CD4-positive, alpha-beta memory T cell (primary cell): ENCODE results near the gene SNTG2. TPM values are rescaled to one million over a fixed set of nuclear protein-coding genes. Genes with fewer than 3 reads are reported as not detected.

ENCODE experiments used
- CTCF ChIA-PET: fragments of 350-600 bp; sonication (Branson Sonifier 250); formaldehyde crosslinking; loops from one replicate; lab custom pipeline; 2021; ENCODE audit warnings: inconsistent platforms; ENCODE audit not compliant: partially characterized antibody; lab: Charles Lee
- POLR2A ChIA-PET: fragments of 350-600 bp; sonication (Branson Sonifier 250); formaldehyde crosslinking; loops from one replicate; lab custom pipeline; 2021; ENCODE audit not compliant: partially characterized antibody; lab: Charles Lee
- DNase-seq, 5 donors: peaks; one replicate each; pipeline versions ENCODE4 v3.0.0 to v3.0.0-alpha.2; 2020 to 2022; ENCODE audit warnings: mixed read lengths in 1 of 5
- H3K27ac ChIP-seq: one replicate; pipeline ENCODE4 v1.7.0; 2013; ENCODE audit warnings: low read depth, low read length
- H3K27me3 ChIP-seq: 2 replicates; pipeline ENCODE4 v1.7.0; 2013; ENCODE audit warnings: mild to moderate bottlenecking, low read length, moderate library complexity; ENCODE audit not compliant: insufficient read depth
- H3K36me3 ChIP-seq: 2 replicates; pipeline ENCODE4 v1.7.0; 2013; ENCODE audit warnings: mild to moderate bottlenecking, low read length, moderate library complexity; ENCODE audit not compliant: insufficient read depth
- H3K4me1 ChIP-seq: 2 replicates; pipeline ENCODE4 v1.7.0; 2013; ENCODE audit warnings: mild to moderate bottlenecking, low read length, moderate library complexity; ENCODE audit not compliant: insufficient read depth
- H3K4me3 ChIP-seq, 2 donors: one replicate each; pipeline ENCODE4 v1.7.0; 2013; ENCODE audit warnings: low read length in 2 of 2, mild to moderate bottlenecking in 1 of 2
- H3K9me3 ChIP-seq, 2 donors: one replicate each; pipeline ENCODE4 v1.7.0; 2013; ENCODE audit warnings: low read length in 2 of 2, control low read depth in 1 of 2; ENCODE audit not compliant: control insufficient read depth in 1 of 2
- H3K27ac Mint-ChIP-seq, 7 donors: one replicate each; pipeline ENCODE4 v1.8.0; 2020 to 2021; ENCODE audit warnings: mixed read lengths in 7 of 7, mild to moderate bottlenecking in 6 of 7, inconsistent platforms in 3 of 7, moderate library complexity in 3 of 7
- H3K27me3 Mint-ChIP-seq, 2 donors: one replicate each; pipeline ENCODE4 v1.8.0; 2020 to 2021; ENCODE audit warnings: mixed read lengths in 2 of 2
- H3K36me3 Mint-ChIP-seq, 2 donors: one replicate each; pipeline ENCODE4 v1.8.0; 2020 to 2021; ENCODE audit warnings: mixed read lengths in 2 of 2, inconsistent platforms in 1 of 2, mild to moderate bottlenecking in 1 of 2
- H3K4me1 Mint-ChIP-seq, 4 donors: one replicate each; pipeline ENCODE4 v1.8.0; 2020 to 2021; ENCODE audit warnings: mixed read lengths in 4 of 4, mild to moderate bottlenecking in 1 of 4
- H3K4me3 Mint-ChIP-seq, 8 donors: one replicate each; pipeline ENCODE4 v1.8.0; 2020 to 2021; ENCODE audit warnings: mixed read lengths in 8 of 8, mild to moderate bottlenecking in 7 of 8, moderate library complexity in 6 of 8, inconsistent platforms in 3 of 8
- H3K9me3 Mint-ChIP-seq, 8 donors: one replicate each; pipeline ENCODE4 v1.8.0; 2020 to 2021; ENCODE audit warnings: mixed read lengths in 8 of 8, mild to moderate bottlenecking in 5 of 8, inconsistent platforms in 3 of 8, moderate library complexity in 1 of 8
- intact Hi-C: fragments of 100-400 bp; cut with micrococcal nuclease; formaldehyde crosslinking; loops from one replicate; pipeline ENCODE4 v1.15.1; 2023
- polyA plus RNA-seq, 2 donors: library from polyadenylated mRNA; unstranded; fragments of 300-500 nt; fragmentation: Illumina TruSeq; gene quantifications; one replicate each; pipeline ENCODE4 v1.2.3, GENCODE V29; 2021
- total RNA-seq, 2 experiments: library from RNA; stranded (reverse); gene quantifications; one replicate each; pipeline ENCODE4 v1.2.3, GENCODE V29; 2021

Gene SNTG2
- total and polyA plus RNA-seq, 4 experiments from 2014 or later: 0.55 to 1.3 (median 0.96) TPM; not detected in 1

DNA sequence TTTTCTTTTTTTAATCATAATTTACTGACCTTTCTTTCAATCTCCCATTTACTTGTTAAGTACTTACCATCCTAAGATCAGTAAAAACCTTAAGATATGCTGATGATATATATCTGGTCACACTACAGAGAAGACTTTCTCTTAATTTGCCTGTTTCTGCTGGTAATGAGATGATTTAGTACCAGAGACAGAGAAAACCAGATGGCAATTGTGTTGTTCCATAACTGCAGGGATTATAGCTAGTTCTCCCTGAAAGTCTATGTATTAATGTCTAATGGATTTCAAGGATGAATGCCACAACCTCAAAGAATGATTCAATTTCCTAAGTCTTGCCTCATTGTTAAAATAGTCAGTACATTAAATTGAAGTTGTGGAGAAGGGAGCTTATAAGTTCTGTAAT, 40.3 kb downstream of the SNTG2 start:
- Mint-ChIP-seq H3K36me3 (no peaks in the 10 kb centered on the region), H3K9me3 (peaks cover 0 to 5% (median 0%) of the 10 kb centered on the region in 8 donors), H3K4me1 (no peaks in the 10 kb centered on the region), H3K27ac (peak overlapping the region in 1 of 7 donors; percentile 8), H3K4me3 (no peak overlapping the region), H3K27me3 (peaks cover 4 to 5% of the 10 kb centered on the region in 2 donors)
- POLR2A ChIA-PET: no interaction called here
- Histone ChIP-seq H3K4me1 (no peaks in the 10 kb centered on the region), H3K9me3 (no peaks in the 10 kb centered on the region), H3K36me3 (no peaks in the 10 kb centered on the region), H3K27ac (no peak overlapping the region), H3K27me3 (no peaks in the 10 kb centered on the region), H3K4me3 (no peak overlapping the region)
- CTCF ChIA-PET: no interaction called here
- DNase-seq: no peak
- intact Hi-C loops: no loop called here

DNA sequence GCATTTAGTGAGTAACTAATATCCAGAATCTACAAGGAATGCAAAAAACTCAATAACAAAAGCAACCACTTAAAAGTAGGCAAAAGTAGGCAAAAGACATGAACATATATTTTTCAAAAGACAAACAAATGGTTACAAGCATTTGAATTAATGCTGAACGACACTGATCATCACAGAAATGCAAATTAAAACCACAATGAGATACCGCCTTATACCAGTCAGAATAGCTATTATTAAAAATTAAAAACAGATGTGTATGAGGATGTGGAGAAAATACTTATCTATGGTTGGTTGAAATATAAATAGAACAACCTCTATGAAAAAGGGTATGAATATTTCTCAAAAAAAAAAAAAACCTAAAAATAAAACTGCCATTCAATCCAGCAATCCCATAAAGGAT, 51.7 kb downstream of the SNTG2 start:
- DNase-seq: no peak
- Histone ChIP-seq H3K9me3 (no peaks in the 10 kb centered on the region), H3K4me1 (no peaks in the 10 kb centered on the region), H3K36me3 (no peaks in the 10 kb centered on the region), H3K27ac (no peak overlapping the region), H3K27me3 (no peaks in the 10 kb centered on the region), H3K4me3 (no peak overlapping the region)
- no peak overlapping the region for H3K27ac Mint-ChIP-seq
- ChIA-PET CTCF (no interaction called here), POLR2A (no interaction called here)
- peaks cover 2 to 4% of the 10 kb centered on the region in 2 donors for H3K27me3 Mint-ChIP-seq
- H3K36me3 Mint-ChIP-seq: no peaks in the 10 kb centered on the region
- peaks cover under 1 to 18% (median 8%) of the 10 kb centered on the region in 8 donors for H3K9me3 Mint-ChIP-seq
- intact Hi-C loops: no loop called here
- H3K4me1 Mint-ChIP-seq: no peaks in the 10 kb centered on the region
- H3K4me3 Mint-ChIP-seq: no peak overlapping the region

DNA sequence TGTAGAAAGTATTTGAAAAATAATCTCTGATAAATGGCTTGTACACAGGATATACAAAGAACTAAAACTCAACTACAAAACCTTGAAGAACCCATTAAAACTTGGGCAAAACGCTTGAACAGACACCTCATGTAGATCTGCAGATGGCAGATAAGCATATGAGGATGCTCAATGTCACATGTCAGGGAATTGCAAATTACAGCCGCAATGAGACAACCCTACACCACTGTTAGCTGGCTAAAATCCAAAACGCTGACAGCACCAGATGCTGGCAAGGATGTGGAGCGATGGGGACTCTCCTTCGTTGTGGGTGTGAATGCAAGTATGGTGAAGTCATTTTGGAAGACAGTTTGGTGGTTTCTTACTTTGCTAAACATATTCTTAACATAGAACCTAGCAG, 53.7 kb downstream of the SNTG2 start:
- Mint-ChIP-seq H3K27me3 (peaks cover 0 to 2% of the 10 kb centered on the region in 2 donors), H3K9me3 (peaks cover 0 to 2% (median 0%) of the 10 kb centered on the region in 8 donors), H3K4me1 (no peaks in the 10 kb centered on the region), H3K4me3 (no peak overlapping the region), H3K36me3 (no peaks in the 10 kb centered on the region), H3K27ac (no peak overlapping the region)
- ChIA-PET POLR2A (no interaction called here), CTCF (no interaction called here)
- intact Hi-C loops: no loop called here
- no peaks in the 10 kb centered on the region for H3K9me3 ChIP-seq
- no peak overlapping the region for H3K27ac ChIP-seq
- no peaks in the 10 kb centered on the region for H3K36me3 ChIP-seq
- H3K27me3 ChIP-seq: no peaks in the 10 kb centered on the region
- DNase-seq: no peak
- H3K4me1 ChIP-seq: no peaks in the 10 kb centered on the region
- no peak overlapping the region for H3K4me3 ChIP-seq

DNA sequence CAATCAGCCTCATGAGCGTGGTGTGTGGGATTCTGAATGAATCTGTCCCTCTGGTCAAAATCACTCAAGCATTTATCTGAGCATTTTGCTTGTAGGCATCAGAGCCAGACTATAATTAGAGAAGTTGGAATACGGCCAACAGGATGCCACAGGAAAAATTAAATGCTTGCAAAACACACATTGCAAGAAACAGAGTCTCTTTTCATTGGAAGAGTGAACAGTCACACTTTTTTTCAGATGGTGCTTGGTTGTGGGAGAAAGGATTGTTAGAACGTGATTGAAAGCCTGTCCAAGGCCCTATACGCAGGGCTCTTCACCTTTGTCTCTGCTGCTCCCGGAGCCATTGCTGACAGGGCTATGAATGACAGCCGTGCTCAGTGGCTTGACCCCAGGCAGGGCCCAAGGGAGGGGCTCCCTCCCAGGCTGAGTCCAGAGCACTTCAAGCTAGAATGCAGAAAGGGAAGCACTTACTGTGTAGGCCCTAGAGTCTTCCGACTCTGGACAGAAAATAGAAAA, 59.8 kb downstream of the SNTG2 start:
- H3K4me3 ChIP-seq: no peak overlapping the region
- H3K27me3 ChIP-seq: no peaks in the 10 kb centered on the region
- Mint-ChIP-seq H3K4me1 (peaks cover 0 to 3% (median 0%) of the 10 kb centered on the region in 4 donors), H3K36me3 (no peaks in the 10 kb centered on the region), H3K27ac (no peak overlapping the region), H3K27me3 (peaks cover 6 to 9% of the 10 kb centered on the region in 2 donors), H3K9me3 (no peaks in the 10 kb centered on the region), H3K4me3 (no peak overlapping the region)
- ChIA-PET POLR2A (no interaction called here), CTCF (no interaction called here)
- H3K36me3 ChIP-seq: no peaks in the 10 kb centered on the region
- intact Hi-C loops: no loop called here
- no peaks in the 10 kb centered on the region for H3K4me1 ChIP-seq
- no peaks in the 10 kb centered on the region for H3K9me3 ChIP-seq
- no peak for DNase-seq
- H3K27ac ChIP-seq: no peak overlapping the region

DNA sequence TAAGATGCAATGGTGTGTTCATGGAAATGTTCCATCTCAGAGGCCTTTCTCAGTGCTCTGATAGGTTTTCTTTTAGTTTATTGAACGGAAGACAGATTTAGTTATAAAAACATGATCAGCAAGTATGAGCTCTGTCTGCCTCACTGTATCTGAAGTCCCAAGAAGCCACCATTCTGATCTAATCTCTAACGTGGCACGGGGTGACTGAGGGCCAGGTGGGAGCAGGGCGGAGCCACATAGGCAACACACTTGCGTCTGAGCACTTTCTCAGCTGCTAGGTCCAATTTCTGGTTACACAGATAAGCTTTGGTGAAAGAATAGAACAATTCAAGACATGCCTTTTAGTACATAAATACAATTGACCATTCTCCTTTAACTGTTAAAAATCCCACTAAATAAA, 60.4 kb downstream of the SNTG2 start:
- Histone ChIP-seq H3K4me3 (no peak overlapping the region), H3K4me1 (no peaks in the 10 kb centered on the region), H3K27me3 (no peaks in the 10 kb centered on the region), H3K36me3 (no peaks in the 10 kb centered on the region), H3K9me3 (no peaks in the 10 kb centered on the region), H3K27ac (no peak overlapping the region)
- H3K9me3 Mint-ChIP-seq: no peaks in the 10 kb centered on the region
- CTCF ChIA-PET: no interaction called here
- H3K36me3 Mint-ChIP-seq: no peaks in the 10 kb centered on the region
- intact Hi-C loops: no loop called here
- peaks cover 6 to 9% of the 10 kb centered on the region in 2 donors for H3K27me3 Mint-ChIP-seq
- H3K4me1 Mint-ChIP-seq: peaks cover 0 to 3% (median 0%) of the 10 kb centered on the region in 4 donors
- H3K27ac Mint-ChIP-seq: no peak overlapping the region
- DNase-seq: no peak
- no peak overlapping the region for H3K4me3 Mint-ChIP-seq
- POLR2A ChIA-PET: no interaction called here

- Histone ChIP-seq H3K4me1 (no peaks in the 10 kb centered on the region), H3K27me3 (no peaks in the 10 kb centered on the region), H3K4me3 (no peak overlapping the region), H3K36me3 (no peaks in the 10 kb centered on the region), H3K9me3 (no peaks in the 10 kb centered on the region), H3K27ac (no peak overlapping the region)
- ChIA-PET POLR2A (no interaction called here), CTCF (no interaction called here)
- no peak for DNase-seq
- Mint-ChIP-seq H3K9me3 (no peaks in the 10 kb centered on the region), H3K4me1 (peaks cover 0 to 3% (median 0%) of the 10 kb centered on the region in 4 donors), H3K27ac (no peak overlapping the region), H3K4me3 (no peak overlapping the region), H3K36me3 (no peaks in the 10 kb centered on the region), H3K27me3 (peaks cover 6 to 9% of the 10 kb centered on the region in 2 donors)
- intact Hi-C loops: no loop called here
Measured at GRCh38 chr2:1011985-1012384, 61.3 kb downstream of the SNTG2 start.

DNA sequence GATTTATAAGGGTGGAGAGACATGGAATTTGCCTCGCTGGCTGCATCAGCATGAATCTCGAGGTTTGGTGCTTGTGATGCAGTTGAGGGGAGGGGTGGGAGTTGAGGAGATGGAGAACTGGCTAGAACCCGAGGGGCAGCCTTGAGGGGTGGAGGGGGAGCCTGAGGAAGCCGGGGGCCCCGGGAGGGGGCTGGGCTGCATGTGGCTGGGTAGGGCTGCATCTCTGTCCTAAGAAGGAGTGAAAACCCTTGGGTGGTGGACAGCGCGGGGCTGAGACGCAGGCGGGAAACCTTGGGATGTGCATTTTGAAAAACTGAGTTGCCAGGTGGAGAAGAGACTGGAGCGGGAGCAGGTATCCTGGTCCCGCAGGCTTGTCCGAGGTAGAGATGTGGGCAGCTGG, 64.2 kb downstream of the SNTG2 start:
- H3K36me3 ChIP-seq: no peaks in the 10 kb centered on the region
- H3K27me3 Mint-ChIP-seq: peaks cover 2 to 7% of the 10 kb centered on the region in 2 donors
- intact Hi-C loops: no loop called here
- H3K4me3 ChIP-seq: no peak overlapping the region
- H3K36me3 Mint-ChIP-seq: no peaks in the 10 kb centered on the region
- peaks cover 0 to under 1% (median 0%) of the 10 kb centered on the region in 4 donors for H3K4me1 Mint-ChIP-seq
- ChIA-PET POLR2A (no interaction called here), CTCF (no interaction called here)
- H3K27ac ChIP-seq: no peak overlapping the region
- no peaks in the 10 kb centered on the region for H3K9me3 ChIP-seq
- no peaks in the 10 kb centered on the region for H3K4me1 ChIP-seq
- no peak overlapping the region for H3K4me3 Mint-ChIP-seq
- no peak overlapping the region for H3K27ac Mint-ChIP-seq
- H3K9me3 Mint-ChIP-seq: no peaks in the 10 kb centered on the region
- no peaks in the 10 kb centered on the region for H3K27me3 ChIP-seq
- no peak for DNase-seq

- POLR2A ChIA-PET: no interaction called here
- peaks cover 1 to 2% of the 10 kb centered on the region in 2 donors for H3K27me3 Mint-ChIP-seq
Measured at GRCh38 chr2:1016500-1016899, 65.9 kb downstream of the SNTG2 start.

More at GRCh38 chr2:1016500-1016899, 65.9 kb downstream of the SNTG2 start:
- Mint-ChIP-seq H3K27ac (no peak overlapping the region), H3K9me3 (no peaks in the 10 kb centered on the region), H3K4me3 (no peak overlapping the region), H3K36me3 (no peaks in the 10 kb centered on the region), H3K4me1 (peaks cover 0 to 2% (median 0%) of the 10 kb centered on the region in 4 donors)
- intact Hi-C loops: no loop called here
- Histone ChIP-seq H3K27ac (no peak overlapping the region), H3K4me3 (no peak overlapping the region), H3K4me1 (no peaks in the 10 kb centered on the region), H3K36me3 (no peaks in the 10 kb centered on the region), H3K9me3 (no peaks in the 10 kb centered on the region), H3K27me3 (no peaks in the 10 kb centered on the region)
- no peak for DNase-seq
- CTCF ChIA-PET: no interaction called here
